ENCODE data around the gene SDK2. TPM values are rescaled to one million over a fixed set of nuclear protein-coding genes. Genes with fewer than 3 reads are reported as not detected.

SDK2 gene
- polyA plus RNA-seq, 6 donors from 2014 or later: 0.10 to 6.3 (median 1.6) TPM

GRCh38 chr17:73535746-73536145 lies 108.5 kb downstream of the SDK2 start:
- DNase-seq: no peak
- Mint-ChIP-seq H3K27me3 (no peaks in the 10 kb centered on the region), H3K36me3 (peaks cover 5 to 8% of the 10 kb centered on the region in 2 donors), H3K4me1 (peaks cover 34 to 61% (median 48%) of the 10 kb centered on the region in 3 donors), H3K9me3 (no peaks in the 10 kb centered on the region), H3K27ac (peak overlapping the region in 2 of 6 donors; percentile 39 to 70), H3K4me3 (no peak overlapping the region)
- no peak for ATAC-seq (ENCODE audit: low read depth in 2 of 2)

DNA sequence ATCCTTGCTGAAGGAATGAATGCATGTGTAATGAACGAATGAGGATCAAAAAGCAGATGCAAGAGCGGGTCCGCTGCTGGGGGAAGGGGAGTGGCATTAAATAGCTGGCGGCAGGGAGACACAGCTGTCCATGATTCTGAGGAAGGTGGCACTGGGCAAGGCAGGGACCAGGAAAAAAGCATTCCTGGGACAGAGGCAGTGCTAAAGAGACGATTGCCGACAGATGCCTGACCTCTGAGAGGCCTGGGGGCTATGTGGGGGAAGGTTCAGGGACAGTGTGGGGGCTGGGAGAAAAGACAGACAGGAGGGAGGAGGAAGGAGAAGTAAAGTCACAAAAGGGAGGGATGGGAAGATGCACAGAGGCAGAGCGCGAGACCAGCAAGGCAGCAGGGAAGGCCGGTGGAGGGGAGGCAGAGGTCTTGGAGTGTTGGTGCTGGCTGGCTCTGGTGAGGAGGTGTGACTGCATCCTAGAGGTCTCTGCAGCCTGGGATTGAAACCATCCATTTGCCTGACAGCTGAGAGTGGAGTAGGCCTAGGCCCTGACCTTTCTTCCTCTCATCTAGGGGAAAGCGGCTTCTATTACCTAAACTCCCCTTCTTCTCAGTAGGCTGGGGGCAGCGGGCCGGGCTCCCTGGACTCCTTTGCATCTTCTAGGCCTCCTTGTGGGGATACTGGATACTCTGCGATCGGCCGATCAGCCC lies 109.9 kb downstream of the SDK2 start:
- DNase-seq (no peak), ATAC-seq (ENCODE audit: low read depth in 2 of 2) (no peak)
- Mint-ChIP-seq H3K36me3 (peaks cover 5% of the 10 kb centered on the region in 2 donors), H3K27me3 (no peaks in the 10 kb centered on the region), H3K27ac (peak overlapping the region in 3 of 6 donors; percentile 32 to 88 (median 36)), H3K4me1 (peaks cover 37 to 66% (median 52%) of the 10 kb centered on the region in 3 donors), H3K9me3 (no peaks in the 10 kb centered on the region), H3K4me3 (no peak overlapping the region)

DNA sequence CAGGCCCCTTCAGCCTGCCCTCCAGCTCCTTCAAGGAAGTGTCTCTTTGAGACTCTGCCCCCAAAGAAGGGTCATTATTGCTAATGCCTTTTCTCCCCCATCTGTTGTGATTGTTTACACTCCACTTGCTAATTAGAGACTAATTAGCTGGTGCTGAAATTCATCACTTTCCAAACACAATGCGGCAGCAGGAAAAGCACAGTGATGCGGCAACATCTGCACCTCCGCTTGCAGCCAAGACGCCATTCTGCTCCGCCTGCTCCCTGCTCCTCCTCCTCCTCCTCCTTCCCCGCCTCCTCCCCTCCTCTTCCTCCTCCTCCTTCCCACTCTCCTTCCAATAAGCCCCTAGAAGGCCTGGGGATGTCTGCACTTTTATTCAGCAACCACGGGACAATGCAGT lies 110.5 kb downstream of the SDK2 start:
- no peak for ATAC-seq (ENCODE audit: low read depth in 2 of 2)
- Mint-ChIP-seq H3K9me3 (no peaks in the 10 kb centered on the region), H3K36me3 (peaks cover 0 to 5% of the 10 kb centered on the region in 2 donors), H3K4me3 (no peak overlapping the region), H3K27ac (peak overlapping the region in 1 of 6 donors; percentile 88), H3K27me3 (no peaks in the 10 kb centered on the region), H3K4me1 (peaks cover 38 to 66% (median 46%) of the 10 kb centered on the region in 3 donors)
- no peak for DNase-seq

DNA sequence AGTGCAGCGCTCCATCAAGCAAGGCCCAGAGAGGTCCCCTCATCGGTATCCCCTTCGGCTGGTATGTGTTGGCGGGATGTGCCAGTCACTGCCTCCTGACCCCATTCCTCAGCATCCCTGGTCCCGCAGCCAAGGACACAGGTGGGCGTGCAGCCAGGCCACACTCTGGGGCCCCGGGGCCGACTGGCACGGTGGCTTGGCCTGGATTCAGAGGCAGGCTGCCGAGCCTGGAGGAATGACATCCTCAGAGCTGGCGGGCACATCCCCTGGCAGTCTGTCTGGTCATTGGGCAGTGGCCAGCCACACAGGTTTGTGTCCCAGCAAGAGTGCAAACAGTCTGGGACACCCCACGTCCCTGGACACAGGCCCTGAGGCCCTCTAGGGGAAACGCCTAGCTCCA lies 111.1 kb downstream of the SDK2 start:
- Mint-ChIP-seq H3K27ac (peak overlapping the region in 1 of 6 donors; percentile 76), H3K4me1 (peaks cover 43 to 66% (median 45%) of the 10 kb centered on the region in 3 donors), H3K4me3 (no peak overlapping the region), H3K27me3 (no peaks in the 10 kb centered on the region), H3K36me3 (peaks cover 0 to 5% of the 10 kb centered on the region in 2 donors), H3K9me3 (no peaks in the 10 kb centered on the region)
- ATAC-seq (ENCODE audit: low read depth in 2 of 2) (no peak), DNase-seq (no peak)

- no peak for ATAC-seq (ENCODE audit: low read depth in 2 of 2)
- no peaks in the 10 kb centered on the region for H3K27me3 Mint-ChIP-seq
- no peak overlapping the region for H3K4me3 Mint-ChIP-seq
- H3K9me3 Mint-ChIP-seq: no peaks in the 10 kb centered on the region
- H3K4me1 Mint-ChIP-seq: peaks cover 45 to 66% (median 48%) of the 10 kb centered on the region in 3 donors
- no peak overlapping the region for H3K27ac Mint-ChIP-seq
- H3K36me3 Mint-ChIP-seq: peaks cover 5% of the 10 kb centered on the region in 2 donors
- DNase-seq: no peak
These were observed 111.8 kb downstream of the SDK2 start for GRCh38 chr17:73532421-73532901.

DNA sequence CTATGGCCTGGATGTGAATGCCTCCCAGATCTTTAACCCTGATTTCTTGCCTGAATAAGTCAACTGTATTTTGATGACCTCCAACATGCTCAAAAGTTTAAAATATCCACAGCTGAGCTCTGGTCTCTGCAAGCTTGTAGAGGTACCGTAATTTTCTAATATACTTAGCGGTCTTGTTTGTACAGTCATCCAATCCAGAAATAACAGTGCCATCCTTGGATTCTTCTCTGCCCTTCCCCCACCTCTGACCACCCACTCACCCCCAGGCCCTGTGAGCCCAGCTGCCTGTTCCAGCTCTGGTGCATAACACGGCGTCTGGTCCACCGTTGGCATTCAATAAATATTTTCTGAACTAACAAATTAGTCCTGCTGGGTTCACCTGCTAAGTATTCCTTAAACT lies 113.1 kb downstream of the SDK2 start:
- no peak overlapping the region for H3K4me3 Mint-ChIP-seq
- DNase-seq: no peak
- ATAC-seq (ENCODE audit: low read depth in 2 of 2): no peak
- peaks cover 5 to 11% of the 10 kb centered on the region in 2 donors for H3K36me3 Mint-ChIP-seq
- H3K9me3 Mint-ChIP-seq: no peaks in the 10 kb centered on the region
- peak overlapping the region in 4 of 6 donors; percentile 27 to 50 (median 38) for H3K27ac Mint-ChIP-seq
- H3K4me1 Mint-ChIP-seq: peaks cover 43 to 74% (median 51%) of the 10 kb centered on the region in 3 donors
- H3K27me3 Mint-ChIP-seq: no peaks in the 10 kb centered on the region

- Mint-ChIP-seq H3K27me3 (no peaks in the 10 kb centered on the region), H3K4me1 (peaks cover 31 to 55% (median 47%) of the 10 kb centered on the region in 3 donors), H3K4me3 (peak overlapping the region in 1 of 8 donors; percentile 35), H3K27ac (peak overlapping the region in 2 of 6 donors; percentile 5 to 50), H3K36me3 (peaks cover 5 to 19% of the 10 kb centered on the region in 2 donors), H3K9me3 (no peaks in the 10 kb centered on the region)
- no peak for DNase-seq
- no peak for ATAC-seq (ENCODE audit: low read depth in 2 of 2)
These were observed 115.6 kb downstream of the SDK2 start for GRCh38 chr17:73528679-73529078.

- H3K27ac Mint-ChIP-seq: peak overlapping the region in 1 of 6 donors; percentile 10
- ATAC-seq (ENCODE audit: low read depth in 2 of 2): no peak
These were observed 117.3 kb downstream of the SDK2 start for GRCh38 chr17:73526952-73527351.

DNA sequence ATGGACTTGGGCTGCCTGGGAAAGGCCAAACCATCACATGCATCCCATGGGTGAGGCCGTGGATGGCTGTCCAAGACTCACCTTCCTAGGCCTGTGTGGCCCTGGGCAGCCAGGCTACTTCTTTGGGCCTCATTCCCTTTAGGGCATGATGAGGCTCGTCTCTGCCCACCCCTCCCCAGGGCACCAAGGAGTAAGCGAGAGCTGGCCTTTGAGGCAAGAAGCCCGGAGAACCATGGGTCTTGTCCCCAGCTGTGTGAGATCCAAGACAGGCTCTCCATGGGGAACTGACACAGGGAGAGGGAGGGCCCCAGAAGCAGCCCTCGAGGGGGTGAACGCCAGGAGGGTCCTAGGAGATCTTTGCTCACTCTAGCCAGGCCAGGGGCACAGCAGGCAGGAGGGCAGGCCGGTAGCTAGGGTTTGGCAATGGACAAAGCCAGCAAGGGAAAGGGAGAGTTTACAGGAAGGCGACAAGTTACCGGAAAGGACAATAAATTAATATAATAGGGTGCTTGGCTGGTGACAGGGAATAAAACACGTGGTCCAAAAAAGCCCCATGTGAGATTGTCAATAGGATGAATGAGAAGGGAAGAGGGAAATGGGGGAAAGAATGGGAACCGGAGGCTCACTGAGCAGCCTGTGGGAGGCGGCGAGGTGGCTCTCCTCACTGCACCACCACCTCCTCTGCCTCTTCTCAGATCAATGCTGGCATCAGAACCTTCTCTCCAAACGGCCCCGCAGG lies 119.1 kb downstream of the SDK2 start:
- Mint-ChIP-seq H3K4me1 (peaks cover 25 to 45% (median 33%) of the 10 kb centered on the region in 3 donors), H3K4me3 (peak overlapping the region in 1 of 8 donors; percentile 9), H3K27ac (peak overlapping the region in 3 of 6 donors; percentile 31 to 83 (median 70)), H3K9me3 (no peaks in the 10 kb centered on the region), H3K27me3 (no peaks in the 10 kb centered on the region), H3K36me3 (peaks cover 0 to 19% of the 10 kb centered on the region in 2 donors)
- ATAC-seq (ENCODE audit: low read depth in 2 of 2) (no peak), DNase-seq (no peak)

More at GRCh38 chr17:73526952-73527351, 117.3 kb downstream of the SDK2 start:
- H3K27me3 Mint-ChIP-seq: no peaks in the 10 kb centered on the region
- no peaks in the 10 kb centered on the region for H3K9me3 Mint-ChIP-seq
- DNase-seq: no peak
- peak overlapping the region in 1 of 8 donors; percentile 13 for H3K4me3 Mint-ChIP-seq
- H3K36me3 Mint-ChIP-seq: peaks cover 5 to 19% of the 10 kb centered on the region in 2 donors
- peaks cover 25 to 45% (median 39%) of the 10 kb centered on the region in 3 donors for H3K4me1 Mint-ChIP-seq

DNA sequence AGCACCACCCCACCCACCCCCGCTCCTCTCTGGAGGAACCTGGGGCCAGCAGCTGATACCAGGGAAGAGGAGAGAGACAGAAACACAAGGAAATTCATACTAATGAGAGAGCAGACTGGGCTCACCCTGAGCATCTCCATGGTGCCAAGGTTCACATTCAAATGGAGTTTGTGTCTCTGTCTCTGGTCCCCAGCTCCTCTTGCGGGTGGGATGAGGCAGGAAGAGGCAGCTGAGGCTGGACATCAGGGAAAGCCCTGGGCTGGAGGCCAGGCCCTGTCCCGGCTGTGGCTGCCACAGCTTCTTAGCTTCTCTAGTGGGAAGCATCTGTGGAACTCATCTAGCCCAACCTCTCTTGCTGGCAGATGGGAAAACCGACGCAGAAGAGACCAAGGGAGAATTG lies 121.5 kb downstream of the SDK2 start:
- DNase-seq: no peak
- no peaks in the 10 kb centered on the region for H3K27me3 Mint-ChIP-seq
- H3K4me3 Mint-ChIP-seq: no peak overlapping the region
- no peaks in the 10 kb centered on the region for H3K9me3 Mint-ChIP-seq
- peaks cover 0 to 16% of the 10 kb centered on the region in 2 donors for H3K36me3 Mint-ChIP-seq
- no peak for ATAC-seq (ENCODE audit: low read depth in 2 of 2)
- H3K4me1 Mint-ChIP-seq: peaks cover 25 to 27% (median 27%) of the 10 kb centered on the region in 3 donors
- H3K27ac Mint-ChIP-seq: no peak overlapping the region

DNA sequence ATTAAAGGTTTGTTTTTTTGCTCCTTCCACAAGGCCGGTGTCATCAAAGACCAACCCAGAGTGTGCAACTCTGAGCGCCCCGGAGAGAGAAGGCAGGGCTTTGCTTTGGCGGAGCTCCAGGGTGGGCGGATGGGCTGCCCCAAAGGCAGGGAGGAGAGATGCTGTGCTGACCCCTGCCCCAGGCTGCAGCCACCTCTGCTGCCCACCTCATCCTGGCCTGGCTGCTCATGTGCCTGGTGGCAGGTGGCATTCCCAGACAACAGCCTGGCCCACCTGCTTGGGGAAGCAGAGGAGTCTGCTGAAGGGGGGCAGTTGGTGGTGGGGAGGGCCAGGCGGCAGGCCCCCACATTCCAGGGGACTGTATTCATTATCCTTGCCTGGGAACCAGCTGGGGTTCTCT lies 122.1 kb downstream of the SDK2 start:
- Mint-ChIP-seq H3K4me1 (peaks cover 21 to 28% (median 24%) of the 10 kb centered on the region in 3 donors), H3K36me3 (peaks cover 0 to 10% of the 10 kb centered on the region in 2 donors), H3K27ac (no peak overlapping the region), H3K27me3 (no peaks in the 10 kb centered on the region), H3K4me3 (no peak overlapping the region), H3K9me3 (no peaks in the 10 kb centered on the region)
- DNase-seq (no peak), ATAC-seq (ENCODE audit: low read depth in 2 of 2) (no peak)

DNA sequence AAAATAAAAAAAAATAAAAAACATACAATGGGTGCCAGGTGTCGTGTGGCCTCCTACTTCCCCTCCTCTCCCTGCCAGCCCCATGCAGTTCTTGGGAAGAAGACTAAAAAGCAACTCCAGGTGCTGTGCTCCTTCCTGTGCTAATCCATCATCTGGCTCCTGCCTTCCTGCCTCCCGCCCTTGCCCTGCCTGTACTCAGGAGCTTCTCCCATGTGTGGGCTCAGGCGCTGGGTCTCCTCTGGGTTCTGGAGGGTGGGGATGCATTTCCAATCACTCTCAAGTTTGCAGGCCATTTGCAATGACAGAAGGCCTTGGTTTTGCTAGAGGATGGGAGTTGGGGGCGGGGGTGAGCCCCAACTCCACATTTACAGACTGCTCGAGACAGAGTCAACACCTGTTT lies 122.9 kb downstream of the SDK2 start:
- DNase-seq (no peak), ATAC-seq (ENCODE audit: low read depth in 2 of 2) (no peak)
- Mint-ChIP-seq H3K27me3 (no peaks in the 10 kb centered on the region), H3K36me3 (peaks cover 0 to 8% of the 10 kb centered on the region in 2 donors), H3K27ac (peak overlapping the region in 3 of 6 donors; percentile 37 to 81 (median 58)), H3K4me3 (no peak overlapping the region), H3K4me1 (peaks cover 22 to 32% (median 23%) of the 10 kb centered on the region in 3 donors), H3K9me3 (no peaks in the 10 kb centered on the region)

DNA sequence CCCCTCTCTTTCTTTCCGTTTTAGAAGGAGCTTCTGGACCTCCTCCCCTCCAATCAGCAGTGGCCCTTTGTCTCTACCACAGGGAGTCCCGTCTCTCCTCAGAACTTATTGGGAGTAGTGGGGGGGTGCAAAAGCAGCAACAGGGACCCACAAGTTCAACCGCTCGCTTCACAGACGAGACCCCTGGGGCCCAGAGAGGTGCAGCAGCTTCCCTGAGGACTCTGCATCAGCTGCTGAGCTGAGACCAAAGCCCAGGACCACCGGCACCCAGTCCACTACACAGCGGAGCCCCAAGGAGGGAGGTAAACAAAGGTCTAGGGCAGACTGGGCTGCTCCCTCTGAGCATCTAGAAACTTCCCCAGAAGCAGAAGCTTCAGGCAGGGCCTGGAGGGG lies 123.9 kb downstream of the SDK2 start:
- peak overlapping the region in 1 of 6 donors; percentile 87 for H3K27ac Mint-ChIP-seq
- peaks cover 19 to 32% (median 20%) of the 10 kb centered on the region in 3 donors for H3K4me1 Mint-ChIP-seq
- peaks cover 0 to 6% of the 10 kb centered on the region in 2 donors for H3K36me3 Mint-ChIP-seq
- ATAC-seq (ENCODE audit: low read depth in 2 of 2) (no peak), DNase-seq (no peak)
- no peaks in the 10 kb centered on the region for H3K27me3 Mint-ChIP-seq
- peak overlapping the region in 1 of 8 donors; percentile 66 for H3K4me3 Mint-ChIP-seq
- no peaks in the 10 kb centered on the region for H3K9me3 Mint-ChIP-seq
